NK-92 (cell line): Measurements from ENCODE around the gene CPT1B.

ENCODE experiments used
- DNase-seq: peaks from one replicate; lab custom pipeline; 2025; ENCODE audit not compliant: unreplicated experiment; lab: John Stamatoyannopoulos, UW

CPT1B gene

DNA sequence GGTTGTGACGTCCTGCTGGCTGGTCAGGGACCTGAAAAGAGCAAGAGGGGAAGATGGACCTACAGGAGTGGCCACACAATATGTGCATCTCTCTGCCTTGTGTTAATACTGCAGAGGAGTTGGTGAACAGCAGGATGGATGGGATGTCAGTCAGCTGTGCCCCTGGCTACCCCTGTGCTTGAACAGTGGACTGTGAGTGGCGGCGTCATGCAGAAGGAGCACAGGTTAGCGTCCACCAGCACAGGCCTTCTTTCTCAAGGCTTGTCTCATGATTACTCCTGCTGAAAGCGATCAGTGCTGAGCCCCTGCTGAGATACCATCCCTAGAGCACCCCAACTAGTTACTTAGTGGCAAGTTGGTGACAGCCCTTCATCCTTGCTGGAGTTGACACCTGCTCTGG lies 8.2 kb upstream of the CPT1B start:
- no peak for DNase-seq

DNA sequence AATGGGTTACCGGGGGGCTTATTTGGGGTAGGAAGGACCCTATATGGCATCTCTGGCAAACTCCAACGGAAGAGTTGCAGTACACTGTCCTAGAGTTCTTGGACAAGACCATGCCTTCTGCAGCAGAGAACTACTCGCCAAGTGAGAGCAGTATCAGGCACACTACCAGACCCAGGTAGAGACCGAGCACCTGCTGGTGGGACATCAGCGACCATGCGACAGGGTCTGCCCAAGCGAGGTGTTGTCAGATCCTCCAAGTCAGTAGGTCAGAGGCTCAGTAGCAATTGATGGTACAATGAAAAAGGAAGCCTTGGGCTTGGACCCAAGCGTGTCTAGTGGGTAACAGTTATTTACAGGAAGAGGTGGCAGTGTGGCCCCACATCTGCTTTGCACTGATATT lies 7.6 kb upstream of the CPT1B start:
- DNase-seq, result no peak

DNA sequence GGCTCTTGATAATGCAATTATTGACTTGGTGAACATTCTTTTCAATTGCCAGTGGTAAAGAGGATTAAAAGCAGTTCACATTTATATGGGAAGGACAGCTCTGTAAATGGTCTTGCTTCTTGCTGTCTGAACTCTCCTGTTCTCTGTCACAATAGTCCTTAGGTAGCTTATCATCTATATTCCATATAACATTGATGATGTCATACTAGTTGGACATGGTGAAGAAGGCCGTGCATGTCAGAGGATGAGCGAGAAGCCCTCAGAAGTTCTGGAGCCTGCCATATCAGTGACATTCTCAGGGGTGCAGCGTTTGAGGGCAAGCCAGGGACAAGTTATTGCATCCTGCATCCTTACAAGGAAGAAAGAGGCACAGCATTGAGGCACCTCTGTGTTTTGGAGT lies 7.0 kb upstream of the CPT1B start:
- DNase-seq, result no peak

DNA sequence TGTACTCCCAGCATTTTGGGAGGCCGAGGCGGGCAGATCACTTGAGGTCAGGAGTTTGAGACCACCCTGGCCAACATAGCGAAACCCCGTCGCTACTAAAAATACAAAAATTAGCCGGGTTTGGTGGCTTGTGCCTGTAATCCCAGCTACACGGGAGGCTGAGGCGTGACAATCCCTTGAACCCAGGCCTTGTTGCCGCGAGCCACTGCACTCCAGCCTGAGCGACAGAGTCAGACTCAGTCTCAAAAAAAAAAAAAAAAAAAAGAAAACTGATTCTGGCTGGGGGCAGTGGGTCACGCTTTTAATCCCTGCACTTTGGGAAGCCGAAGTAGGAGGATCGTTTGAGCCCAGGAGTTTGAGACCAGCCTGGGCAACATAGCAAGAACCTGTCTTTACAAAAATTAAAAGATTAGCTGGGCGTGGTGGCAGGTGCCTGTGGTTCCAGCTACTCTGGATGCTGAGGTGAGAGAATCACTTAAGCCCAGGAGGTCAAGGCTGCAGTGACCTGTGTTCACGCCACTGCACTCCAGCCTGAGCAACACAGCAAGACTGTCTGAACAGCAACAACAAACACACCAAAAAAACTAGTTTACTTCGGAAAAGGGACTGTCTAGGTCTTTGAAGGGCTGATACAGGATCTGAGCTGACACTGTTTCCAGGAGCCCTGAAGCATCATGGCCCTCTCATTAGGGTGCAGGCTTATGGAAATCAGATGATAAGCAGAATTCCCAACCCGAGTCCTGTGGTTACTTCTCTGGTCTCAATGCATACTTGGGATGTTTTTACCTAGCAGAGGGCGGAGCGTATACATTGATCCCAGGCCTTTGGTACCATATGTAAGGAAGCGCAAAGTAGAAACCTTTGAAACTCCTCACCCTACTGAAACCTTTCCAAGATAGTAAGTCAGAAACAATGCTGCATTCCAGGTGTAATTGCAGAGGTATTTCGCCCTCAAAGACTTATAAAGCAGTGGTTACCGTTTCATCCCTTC lies 6.2 kb upstream of the CPT1B start:
- no peak for DNase-seq

DNA sequence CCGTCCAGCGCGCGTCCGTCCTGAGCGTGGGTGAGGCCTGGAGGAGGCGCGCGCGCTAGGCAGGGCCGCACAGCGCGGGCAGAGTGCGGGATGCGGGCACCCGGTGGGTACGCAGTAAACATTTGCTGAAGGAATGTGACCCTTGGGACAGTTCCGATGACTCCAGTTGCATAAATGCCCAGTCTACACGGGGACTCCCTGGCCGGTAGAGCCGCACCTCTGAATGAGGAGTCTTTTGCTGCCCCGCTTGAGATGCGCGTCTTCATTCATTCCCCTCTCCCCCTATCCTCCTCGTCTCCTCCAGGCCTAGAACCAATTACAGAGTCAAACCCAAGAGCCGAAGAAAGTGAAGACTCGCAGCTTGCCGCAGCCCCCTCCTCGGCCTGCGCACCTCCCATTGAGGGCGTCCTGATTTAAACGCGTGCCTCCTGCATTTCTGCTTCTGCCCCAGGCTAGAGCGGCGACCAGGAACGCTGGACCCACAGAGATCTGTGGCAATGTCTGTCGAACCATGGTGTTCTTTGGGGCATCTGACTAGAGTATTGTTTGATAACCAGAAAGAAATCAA lies 5.2 kb upstream of the CPT1B start:
- DNase-seq, result no peak

DNA sequence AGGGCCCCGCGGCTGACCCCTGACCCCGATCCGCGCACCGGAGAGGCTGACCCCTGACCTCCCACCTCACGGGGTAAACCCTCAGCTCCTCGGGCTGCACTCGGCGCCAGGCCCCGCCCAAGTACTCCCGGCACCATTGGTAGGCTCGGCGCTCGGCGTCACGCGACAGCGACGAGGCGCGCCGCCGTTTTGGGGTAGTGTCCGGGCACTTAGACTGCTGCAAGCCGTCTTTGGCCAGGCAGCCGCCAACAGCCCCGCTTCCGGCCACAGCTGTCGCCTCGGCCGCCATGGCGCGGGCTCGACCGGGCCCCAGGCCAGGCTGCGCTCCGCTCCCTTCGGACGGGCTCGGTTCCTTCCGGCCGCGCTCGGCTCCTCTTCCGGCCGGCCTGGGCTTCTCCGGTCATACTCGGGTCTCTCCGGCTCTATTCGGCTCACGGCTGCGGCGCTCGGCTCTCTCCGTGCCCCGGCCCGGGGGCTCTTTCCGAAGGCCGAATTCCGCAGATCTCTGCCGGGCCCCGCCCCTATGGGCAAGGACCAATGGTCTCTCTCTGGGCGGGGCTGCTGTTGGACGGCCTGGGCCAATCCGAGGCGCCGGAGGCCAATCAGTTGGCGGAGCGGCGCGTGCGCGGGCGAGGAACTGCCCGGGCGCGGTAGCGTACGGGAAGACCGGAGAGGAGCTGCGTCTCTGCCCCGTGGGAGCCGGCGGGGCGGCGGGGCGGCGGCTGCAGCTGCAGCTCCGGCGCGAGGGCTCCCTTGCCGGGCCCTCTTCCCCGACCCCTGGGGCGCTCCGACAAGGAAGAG lies 4.5 kb upstream of the CPT1B start, which contains the start of gene CHKB:
Gene CHKB, minus strand, starts transcription at position 357 of the 801 bp plus-strand sequence. Its CDS starts 68 bp downstream, at position 289.
- DNase-seq, result peak; percentile 71

DNA sequence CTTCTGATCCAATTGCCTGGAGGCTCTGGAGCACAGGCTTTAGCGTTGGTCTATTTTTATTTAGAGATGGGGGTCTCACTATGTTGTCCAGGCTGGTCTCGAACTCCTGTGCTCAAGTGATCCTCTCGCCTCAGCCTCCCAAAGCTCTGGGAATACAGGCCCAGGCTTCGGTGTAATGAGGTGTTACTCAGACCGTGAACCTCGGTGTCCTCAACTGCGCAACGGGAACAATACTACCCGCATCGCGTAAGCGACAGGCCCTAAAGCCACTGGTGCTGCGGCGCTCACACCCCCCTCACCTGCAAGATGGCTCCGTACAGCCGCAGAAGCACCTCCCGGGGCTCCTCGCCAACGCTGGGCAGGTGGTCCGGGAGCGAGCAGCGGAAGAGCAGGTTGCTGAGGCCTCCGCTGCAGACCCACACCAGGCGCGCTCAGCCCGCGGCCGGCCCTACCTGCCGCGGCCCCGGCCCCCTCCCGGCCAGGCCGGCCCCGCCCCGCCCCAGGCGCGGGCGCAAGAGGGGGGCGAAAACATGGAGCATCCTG lies 3.8 kb upstream of the CPT1B start:
- DNase-seq, result no peak

DNA sequence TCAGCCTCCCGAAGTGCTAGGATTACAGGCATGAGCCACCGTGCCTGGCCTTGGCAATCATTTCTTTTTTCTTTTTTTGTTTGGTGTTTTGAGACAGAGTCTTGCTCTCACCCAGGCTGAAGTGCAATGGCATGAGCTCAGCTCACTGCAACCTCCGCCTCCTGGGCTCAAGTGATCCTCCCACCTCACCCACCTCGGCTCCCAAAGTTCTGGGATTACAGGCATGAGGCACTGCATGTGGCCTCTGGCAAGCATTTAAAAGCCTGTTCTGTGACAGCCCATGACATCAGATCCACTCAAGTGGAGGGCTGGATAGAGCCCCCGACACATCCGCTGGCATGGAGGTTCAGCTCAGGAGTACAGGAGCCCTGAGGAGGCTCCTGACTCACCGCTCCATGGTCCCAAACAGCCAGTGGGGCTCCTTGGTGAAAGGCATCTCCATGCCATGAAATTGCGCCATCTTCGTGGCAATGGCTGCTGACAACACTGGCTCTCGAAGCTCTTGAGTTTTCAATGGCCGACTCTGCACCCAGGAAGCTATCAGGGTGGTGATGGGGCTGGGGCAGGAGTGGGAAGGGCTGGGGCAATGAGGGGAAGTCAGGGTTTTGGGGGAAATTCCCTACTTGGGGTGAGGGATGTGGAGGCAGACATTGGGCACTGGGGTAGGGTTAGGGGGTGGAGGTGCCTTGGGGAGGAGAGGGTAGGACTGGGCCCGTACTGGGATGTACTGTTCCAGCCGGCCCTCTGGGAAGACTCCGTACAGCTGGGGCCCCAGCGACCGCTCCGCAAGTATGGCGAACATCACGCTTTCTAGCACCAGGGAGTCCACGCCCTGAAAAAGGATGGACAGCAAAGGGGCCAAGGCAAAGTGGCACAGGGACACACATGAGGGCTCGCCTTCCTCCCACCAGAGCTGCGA lies 3.1 kb upstream of the CPT1B start:
- DNase-seq, result no peak

DNA sequence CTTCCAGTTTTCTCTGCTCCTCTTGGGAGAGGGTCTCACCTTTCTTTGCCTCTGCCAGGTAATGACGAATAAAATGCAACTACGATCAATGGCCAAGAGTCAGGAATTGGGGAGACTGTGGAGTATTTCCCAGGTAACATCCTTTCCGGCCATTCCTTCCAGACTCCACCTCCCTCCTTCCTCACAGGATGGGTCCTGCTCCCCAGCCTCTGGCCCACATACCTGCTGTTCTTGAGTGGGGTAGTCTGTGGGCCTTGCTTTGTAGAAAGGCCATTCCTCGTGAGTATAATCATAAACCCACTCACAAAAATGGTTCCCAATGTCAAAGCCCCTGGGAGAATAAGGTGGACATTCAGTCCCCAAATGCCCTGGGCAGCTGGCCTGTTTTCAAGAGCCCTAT lies 1.5 kb upstream of the CPT1B start:
- no peak for DNase-seq

DNA sequence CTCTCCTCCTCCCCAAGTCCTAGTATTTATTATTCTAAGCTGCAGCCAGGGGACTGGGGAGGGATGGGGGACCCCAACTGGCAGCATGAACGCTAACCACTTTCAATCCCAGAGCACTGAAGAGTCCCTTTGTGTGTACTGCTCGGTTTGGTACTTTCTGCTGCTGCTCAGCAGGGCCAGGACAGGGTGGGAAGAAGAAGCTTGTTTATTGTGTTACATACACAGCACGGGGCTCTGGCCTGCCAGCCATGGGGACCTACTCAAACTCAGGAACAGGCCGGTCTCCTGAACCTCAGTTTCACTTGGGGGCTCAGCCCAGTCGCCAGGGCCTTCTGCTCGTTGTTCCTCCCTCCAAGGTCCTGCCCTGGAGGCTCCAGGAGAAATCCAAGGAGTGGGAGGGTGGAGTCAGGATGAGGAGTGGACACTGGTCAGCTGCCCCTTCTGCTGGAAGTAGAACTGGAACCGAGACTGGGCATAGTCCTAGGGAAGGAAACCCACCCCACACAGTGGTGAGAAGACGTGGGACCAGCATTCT lies 616 bp upstream of the CPT1B start:
- no peak for DNase-seq

DNA sequence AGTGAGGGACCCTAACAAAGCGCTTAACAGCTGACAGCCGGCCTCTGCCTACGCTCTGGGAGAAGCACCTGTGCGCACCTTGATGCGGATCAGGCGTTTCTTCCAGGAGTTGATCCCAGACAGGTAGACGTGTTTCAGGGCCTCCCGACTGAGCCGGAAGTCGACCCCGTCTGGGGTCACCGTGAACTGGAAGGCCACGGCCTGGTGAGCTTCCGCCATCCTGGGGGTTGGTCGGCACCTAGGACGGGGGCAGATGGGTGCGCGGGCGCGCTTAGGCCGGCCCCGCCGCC lies 585 bp downstream of the CPT1B start:
- no peak for DNase-seq

DNA sequence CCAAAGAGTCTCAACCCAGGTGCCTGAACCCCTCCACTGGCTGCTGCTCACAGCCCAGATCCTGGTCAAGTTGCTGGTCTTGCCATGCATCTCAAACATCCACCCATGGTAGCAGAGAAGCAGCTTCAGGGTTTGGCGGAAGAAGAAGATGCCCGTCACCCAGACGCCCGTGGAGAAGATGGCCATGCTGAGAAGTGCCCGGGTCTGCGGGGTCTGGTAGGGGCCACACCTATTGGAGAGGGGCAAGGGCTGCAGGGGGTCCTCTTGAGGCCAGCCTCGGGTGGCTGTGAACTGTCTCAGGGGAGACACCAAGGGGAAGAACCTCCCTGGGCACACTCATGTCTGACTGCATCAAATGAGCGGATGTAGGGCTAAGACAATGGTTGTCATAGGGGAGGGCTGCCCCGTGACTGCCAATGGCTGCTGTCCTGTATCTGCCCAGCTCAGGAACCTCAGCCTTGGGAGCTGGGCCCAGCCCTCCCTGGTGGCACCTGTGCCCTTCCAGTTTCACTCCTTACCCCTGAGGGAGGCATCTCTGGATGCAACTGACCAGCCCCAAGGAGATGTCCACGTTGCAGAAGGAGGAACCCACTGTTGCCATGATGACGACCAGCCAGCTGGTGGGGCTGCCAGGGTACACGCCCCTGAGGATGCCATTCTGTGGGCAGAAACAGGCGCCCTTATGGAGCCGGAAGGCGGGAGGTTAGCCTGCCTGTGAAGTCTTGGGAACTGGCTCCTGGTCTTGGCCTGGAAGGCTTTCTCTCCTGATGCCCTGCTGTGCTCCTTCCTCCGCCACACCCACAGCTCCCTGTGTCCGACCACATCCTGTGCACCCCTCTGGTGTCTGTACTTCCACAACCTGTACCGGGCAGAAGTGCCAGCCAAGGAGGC lies 1.2 kb downstream of the CPT1B start:
- DNase-seq, result no peak

DNA sequence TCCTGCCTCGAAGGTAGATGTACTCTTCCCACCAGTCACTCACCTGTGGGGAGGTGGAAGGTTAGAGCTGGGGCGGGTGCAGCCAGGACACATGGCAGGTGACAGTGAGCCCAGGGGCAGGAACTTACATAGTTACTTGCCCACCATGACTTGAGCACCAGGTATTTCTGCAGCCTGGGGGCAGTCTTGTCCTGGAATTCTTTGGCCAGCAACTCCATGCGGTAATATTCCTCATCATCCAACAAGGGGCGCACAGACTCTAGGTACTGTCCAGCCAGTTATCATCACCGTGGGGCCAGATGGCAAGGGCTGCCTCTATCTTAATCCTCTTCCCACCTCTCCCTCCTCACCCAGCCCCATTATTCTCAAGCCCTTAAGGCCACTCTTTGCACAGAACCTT lies 2.2 kb downstream of the CPT1B start:
- DNase-seq, result no peak

DNA sequence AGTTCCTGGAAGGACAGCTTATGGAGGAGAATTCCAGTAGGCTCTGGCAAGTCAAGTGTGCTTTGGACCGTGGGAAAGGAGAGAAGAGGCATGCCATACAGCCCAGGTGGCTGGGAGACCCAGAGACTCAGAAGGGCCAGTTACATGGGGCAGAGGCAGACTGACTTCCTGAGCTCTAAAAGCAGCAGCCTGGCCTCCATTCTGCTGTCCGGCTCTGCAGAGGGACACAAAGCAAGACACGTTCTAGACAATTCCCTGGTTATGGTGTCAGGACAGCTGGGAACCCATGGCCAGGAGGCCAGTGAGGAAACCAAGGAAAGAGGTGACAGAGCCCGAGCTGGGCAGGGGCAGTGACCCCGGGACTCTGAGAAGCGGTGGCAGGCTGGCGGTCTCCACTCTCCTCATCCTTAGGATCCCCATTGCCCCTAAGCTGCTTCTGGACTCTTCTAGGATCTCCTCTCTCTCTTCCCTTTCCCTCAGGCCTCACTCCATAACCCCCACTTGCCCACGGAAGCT lies 2.7 kb downstream of the CPT1B start:
- no peak for DNase-seq

DNA sequence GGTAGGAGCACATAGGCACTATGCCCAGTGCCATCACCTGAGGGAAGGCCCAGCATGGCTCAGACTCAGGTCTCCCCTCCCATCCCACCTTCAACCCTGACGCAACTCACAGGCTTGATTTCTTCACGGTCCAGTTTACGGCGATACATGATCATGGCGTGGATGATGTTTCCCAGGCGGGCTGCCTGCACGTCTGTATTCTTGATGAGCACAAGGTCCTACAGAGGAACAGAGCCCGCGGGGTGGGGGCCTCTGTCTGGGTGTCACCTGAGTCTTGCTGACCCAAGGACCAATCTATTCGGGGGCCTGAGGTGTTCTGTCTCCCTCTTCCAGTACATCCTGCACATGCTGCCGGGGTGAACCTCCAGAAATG lies 3.9 kb downstream of the CPT1B start:
- DNase-seq, result no peak

DNA sequence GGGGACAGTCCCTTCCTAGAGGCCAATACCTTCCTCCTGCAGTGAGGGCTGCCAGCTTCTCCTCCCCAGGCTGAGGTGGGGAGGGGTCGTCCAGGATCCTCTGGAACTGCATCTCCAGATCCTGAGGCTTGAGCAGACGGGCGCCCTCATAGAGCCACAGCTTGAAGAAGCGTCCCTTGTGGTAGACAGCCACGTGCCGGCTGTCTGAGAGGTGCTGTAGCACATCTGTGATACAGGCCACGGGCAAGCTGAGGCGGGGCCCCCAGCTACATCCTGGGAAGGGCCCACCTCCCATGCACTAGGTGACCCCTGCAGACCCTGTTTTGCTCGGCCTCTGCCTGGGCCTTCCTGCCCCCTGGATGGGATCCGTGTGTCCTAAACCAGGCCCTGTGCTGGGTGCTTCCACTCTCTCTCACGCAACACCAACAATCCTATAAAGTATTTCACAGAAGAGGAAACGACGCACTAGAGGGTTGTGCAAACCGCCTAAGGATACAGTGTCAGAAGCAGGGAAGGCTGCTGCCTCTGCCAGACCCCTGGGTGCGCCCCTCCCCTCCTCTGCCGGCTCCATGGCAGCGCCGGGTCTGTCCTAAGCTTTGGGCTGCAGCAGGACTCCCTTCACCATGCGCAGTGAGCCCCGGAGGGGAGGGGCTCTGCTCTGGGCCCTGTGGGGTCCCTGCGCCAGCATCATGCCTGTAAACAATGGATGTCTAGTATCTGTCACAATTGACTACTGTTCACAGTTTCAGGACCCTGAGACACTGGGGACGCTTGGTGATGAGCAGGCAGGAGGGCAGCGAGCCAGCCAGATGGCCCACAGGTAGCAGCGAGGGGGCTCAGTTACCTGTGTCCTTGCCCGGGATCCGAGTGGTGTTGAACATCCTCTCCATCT lies 4.5 kb downstream of the CPT1B start:
- DNase-seq, result no peak

DNA sequence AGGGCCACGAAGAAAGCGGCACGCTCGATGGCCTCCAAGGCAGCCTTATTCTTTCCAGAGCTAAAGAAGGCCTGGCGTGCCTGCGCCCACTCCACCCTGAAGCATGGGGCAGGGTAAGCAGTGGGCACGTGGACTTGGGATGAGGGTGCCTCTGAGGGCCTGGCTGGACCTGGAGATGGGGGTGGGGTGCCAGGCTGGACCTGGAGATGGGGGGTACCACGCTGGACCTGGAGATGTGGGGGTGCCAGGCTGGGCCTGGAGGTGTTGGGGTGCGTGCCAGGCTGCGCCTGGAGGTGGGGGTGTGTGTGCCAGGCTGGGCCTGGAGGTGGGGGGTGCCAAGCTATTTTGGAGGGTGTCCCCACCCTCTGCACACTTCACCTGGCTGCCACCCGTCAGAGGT lies 5.3 kb downstream of the CPT1B start:
- no peak for DNase-seq
